ENCODE results near the gene ATE1.

DNA sequence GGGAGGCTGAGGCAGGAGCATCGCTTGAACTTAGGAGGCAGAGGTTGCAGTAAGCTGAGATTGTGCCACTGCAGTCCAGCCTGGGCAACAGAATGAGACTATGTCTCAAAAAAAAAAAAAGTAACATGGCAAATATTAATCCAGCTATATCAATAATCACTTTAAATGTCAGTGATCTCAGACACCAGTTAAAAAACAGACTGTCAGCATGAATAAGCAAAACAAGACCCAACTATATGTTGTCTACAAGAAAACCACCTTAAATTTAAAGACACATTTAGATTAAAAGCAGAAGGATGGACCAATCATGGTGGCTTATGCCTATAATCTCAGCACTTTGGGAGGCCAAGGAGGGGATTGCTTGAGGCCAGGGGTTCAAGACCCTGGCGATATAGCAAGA, 8.5 kb upstream of the ATE1 start:
- TF ChIP-seq, protein P1, sequence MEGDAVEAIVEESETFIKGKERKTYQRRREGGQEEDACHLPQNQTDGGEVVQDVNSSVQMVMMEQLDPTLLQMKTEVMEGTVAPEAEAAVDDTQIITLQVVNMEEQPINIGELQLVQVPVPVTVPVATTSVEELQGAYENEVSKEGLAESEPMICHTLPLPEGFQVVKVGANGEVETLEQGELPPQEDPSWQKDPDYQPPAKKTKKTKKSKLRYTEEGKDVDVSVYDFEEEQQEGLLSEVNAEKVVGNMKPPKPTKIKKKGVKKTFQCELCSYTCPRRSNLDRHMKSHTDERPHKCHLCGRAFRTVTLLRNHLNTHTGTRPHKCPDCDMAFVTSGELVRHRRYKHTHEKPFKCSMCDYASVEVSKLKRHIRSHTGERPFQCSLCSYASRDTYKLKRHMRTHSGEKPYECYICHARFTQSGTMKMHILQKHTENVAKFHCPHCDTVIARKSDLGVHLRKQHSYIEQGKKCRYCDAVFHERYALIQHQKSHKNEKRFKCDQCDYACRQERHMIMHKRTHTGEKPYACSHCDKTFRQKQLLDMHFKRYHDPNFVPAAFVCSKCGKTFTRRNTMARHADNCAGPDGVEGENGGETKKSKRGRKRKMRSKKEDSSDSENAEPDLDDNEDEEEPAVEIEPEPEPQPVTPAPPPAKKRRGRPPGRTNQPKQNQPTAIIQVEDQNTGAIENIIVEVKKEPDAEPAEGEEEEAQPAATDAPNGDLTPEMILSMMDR (IDR thresholded peaks at IDR 0.05) = no peak
- TF ChIP-seq POLR2AphosphoS5 (IDR thresholded peaks at IDR 0.05) = no peak

Measured in breast epithelium (tissue), 3 donors.